Left lung (tissue), 10 donors: Measurements from ENCODE around the gene CSTF2T. TPM values are rescaled to one million over a fixed set of nuclear protein-coding genes. Genes with fewer than 3 reads are reported as not detected.
A peak's percentile ranks its signal among the peaks of the same experiment; 100 is the strongest.

Experiments
- ATAC-seq: fragments of 200-7000 bp; cut with Tn5 transposase; one replicate; pipeline ENCODE4 v1.9.1; 2020; ENCODE audit warnings: moderate library complexity
- DNase-seq, 4 donors: peaks; one replicate each; pipeline ENCODE4 v3.0.0-alpha.2; 2013 to 2020
- H3K27ac ChIP-seq, 2 donors: fragments of 200-600 bp; sonication (generic) in 1 of 2; one replicate each; pipeline versions ENCODE4 v1.5.0 to v1.8.0; 2020 to 2021
- H3K27me3 ChIP-seq, 2 donors: fragments of 200-600 bp; sonication (generic) in 1 of 2; one replicate each; pipeline versions ENCODE4 v1.5.0 to v1.8.0; 2020 to 2021
- H3K36me3 ChIP-seq, 2 donors: fragments of 200-600 bp; sonication (generic) in 1 of 2; one replicate each; pipeline versions ENCODE4 v1.5.0 to v1.8.0; 2020 to 2021
- H3K4me1 ChIP-seq, 2 donors: fragments of 200-600 bp; one replicate each; pipeline ENCODE4 v1.8.0; 2021
- H3K4me3 ChIP-seq, 2 donors: fragments of 200-600 bp; sonication (generic) in 1 of 2; one replicate each; pipeline versions ENCODE4 v1.5.0 to v1.8.0; 2020 to 2021; ENCODE audit warnings: mild to moderate bottlenecking in 1 of 2
- H3K9me3 ChIP-seq, 2 donors: fragments of 200-600 bp; sonication (generic) in 1 of 2; one replicate each; pipeline versions ENCODE4 v1.5.0 to v1.8.0; 2020 to 2021
- CTCF ChIP-seq, 2 donors: fragments of 200-600 bp; sonication (generic) in 1 of 2; IDR thresholded peaks; one replicate each; pipeline versions ENCODE4 v1.5.0 to v1.8.0; 2021; ENCODE audit warnings: antibody characterized with exemption in 2 of 2
- intact Hi-C, 2 donors: fragments of 100-400 bp; cut with DNase I; formaldehyde crosslinking; loops; one replicate each; pipeline versions ENCODE4 v1.11.2 to v1.14.2; 2022
- polyA plus RNA-seq, 6 donors: library from polyadenylated mRNA; unstranded; fragments of 120-200 nt; gene quantifications; one replicate each; pipeline ENCODE4 v1.2.1, GENCODE V29; 2013; ENCODE audit not compliant: insufficient read length in 6 of 6
- total RNA-seq, 2 donors: library from RNA; stranded (reverse); fragmentation: NEBNext Ultra II Directional; extraction: Animal tissue kit (Norgen Biotek cat#: 25700); gene quantifications; one replicate each; pipeline ENCODE4 v1.2.1, GENCODE V29; 2021
- donor health status: DM: no; HTN: yes; CAD: no.
- donor health status: DM: no; HTN: no; CAD: no.

Gene CSTF2T
- total and polyA plus RNA-seq, 8 donors = 16.8 to 38.3 (median 35.1) TPM

GRCh38 chr10:51666456-51666855, 32.9 kb downstream of the CSTF2T start:
- no peak for TF ChIP-seq CTCF (IDR thresholded peaks at IDR 0.05)
- intact Hi-C loops = no loop called here

GRCh38 chr10:51663086-51663485, 36.3 kb downstream of the CSTF2T start:
- H3K4me1 ChIP-seq = no peaks in the 10 kb centered on the region
- H3K4me3 ChIP-seq = no peak overlapping the region
- intact Hi-C loops = no loop called here
- no peaks in the 10 kb centered on the region for H3K36me3 ChIP-seq
- no peak overlapping the region for H3K27ac ChIP-seq
- no peaks in the 10 kb centered on the region for H3K9me3 ChIP-seq
- no peak for TF ChIP-seq CTCF (IDR thresholded peaks at IDR 0.05)
- ATAC-seq (no peak), DNase-seq (no peak)
- no peaks in the 10 kb centered on the region for H3K27me3 ChIP-seq

More at GRCh38 chr10:51666456-51666855, 32.9 kb downstream of the CSTF2T start:
- ATAC-seq (no peak), DNase-seq (no peak)
- Histone ChIP-seq H3K4me3 (no peak overlapping the region), H3K9me3 (no peaks in the 10 kb centered on the region), H3K4me1 (no peaks in the 10 kb centered on the region), H3K27me3 (no peaks in the 10 kb centered on the region), H3K27ac (no peak overlapping the region), H3K36me3 (no peaks in the 10 kb centered on the region)

- H3K36me3 ChIP-seq = no peaks in the 10 kb centered on the region
- H3K27ac ChIP-seq = no peak overlapping the region
- H3K4me3 ChIP-seq = no peak overlapping the region
- no peak for TF ChIP-seq CTCF (IDR thresholded peaks at IDR 0.05)
- ATAC-seq = no peak
- DNase-seq = no peak
- no peaks in the 10 kb centered on the region for H3K9me3 ChIP-seq
- H3K27me3 ChIP-seq = no peaks in the 10 kb centered on the region
- intact Hi-C loops = no loop called here
- no peaks in the 10 kb centered on the region for H3K4me1 ChIP-seq
Observed at GRCh38 chr10:51659344-51659743, 40.1 kb downstream of the CSTF2T start.

GRCh38 chr10:51658000-51658399, 41.4 kb downstream of the CSTF2T start:
- Histone ChIP-seq H3K4me3 (no peak overlapping the region), H3K27me3 (no peaks in the 10 kb centered on the region), H3K9me3 (no peaks in the 10 kb centered on the region), H3K36me3 (no peaks in the 10 kb centered on the region), H3K4me1 (no peaks in the 10 kb centered on the region), H3K27ac (no peak overlapping the region)
- intact Hi-C loops = no loop called here
- DNase-seq (peak in 1 of 4 donors; percentile 3), ATAC-seq (no peak)
- TF ChIP-seq CTCF (IDR thresholded peaks at IDR 0.05) = no peak

GRCh38 chr10:51656503-51656902, 42.9 kb downstream of the CSTF2T start:
- ATAC-seq = no peak
- TF ChIP-seq CTCF (IDR thresholded peaks at IDR 0.05) = no peak

More at GRCh38 chr10:51656503-51656902, 42.9 kb downstream of the CSTF2T start:
- Histone ChIP-seq H3K27me3 (no peaks in the 10 kb centered on the region), H3K27ac (no peak overlapping the region), H3K4me3 (no peak overlapping the region), H3K4me1 (no peaks in the 10 kb centered on the region), H3K9me3 (no peaks in the 10 kb centered on the region), H3K36me3 (no peaks in the 10 kb centered on the region)
- intact Hi-C loops = no loop called here
- no peak for DNase-seq
